PC-9 (cell line): ENCODE results near the gene LMX1B. TPM values are rescaled to one million over a fixed set of nuclear protein-coding genes. Genes with fewer than 3 reads are reported as not detected.

ENCODE experiments used
- BruUV-seq: library from RNA; stranded (reverse); fragments of 400-500 nt; replicated peaks from 2 replicates; lab custom pipeline; 2021; lab: Mats Ljungman, UMichigan
- CTCF ChIA-PET: fragments of 300-600 bp; sonication (Branson Sonifier 250); formaldehyde crosslinking; loops from one replicate; lab custom pipeline; 2022; ENCODE audit warnings: antibody characterized with exemption; lab: Charles Lee
- POLR2A ChIA-PET: fragments of 300-600 bp; sonication (Branson Sonifier 250); formaldehyde crosslinking; loops from one replicate; lab custom pipeline; 2022; ENCODE audit warnings: antibody characterized with exemption; ENCODE audit not compliant: unreplicated experiment; lab: Charles Lee
- DNase-seq, 2 experiments: peaks; one replicate each; pipeline versions ENCODE4 v3.0.0 to v3.0.0-alpha.2; 2015 to 2022; ENCODE audit warnings: mixed read lengths in 1 of 2
- H2AFZ ChIP-seq: fragments of 200-600 bp; sonication (generic); 2 replicates; pipeline ENCODE4 v1.8.1; 2017; ENCODE audit warnings: antibody characterized with exemption
- H3F3A ChIP-seq: fragments of 200-600 bp; sonication (generic); 2 replicates; pipeline ENCODE4 v1.8.1; 2017; ENCODE audit warnings: antibody characterized with exemption, mild to moderate bottlenecking, low read depth; ENCODE audit not compliant: insufficient read depth
- H3K27ac ChIP-seq: fragments of 200-600 bp; sonication (generic); 2 replicates; pipeline ENCODE4 v1.6.1; 2016; ENCODE audit warnings: mixed run types
- H3K27me3 ChIP-seq: fragments of 200-600 bp; sonication (generic); 2 replicates; pipeline ENCODE4 v1.6.1; 2016; ENCODE audit warnings: low read depth, mixed run types; ENCODE audit not compliant: insufficient read depth
- H3K36me3 ChIP-seq: fragments of 200-600 bp; sonication (generic); 2 replicates; pipeline ENCODE4 v1.6.1; 2016; ENCODE audit warnings: low read depth, mixed run types
- H3K4me1 ChIP-seq: fragments of 200-600 bp; sonication (generic); replicated peaks from 2 replicates; pipeline ENCODE4 v1.6.1; 2016; ENCODE audit warnings: mixed run types; ENCODE audit not compliant: insufficient read depth
- H3K4me2 ChIP-seq: fragments of 200-600 bp; sonication (generic); 2 replicates; pipeline ENCODE4 v1.6.1; 2017; ENCODE audit warnings: mixed run types
- H3K4me3 ChIP-seq: fragments of 200-600 bp; sonication (generic); 2 replicates; pipeline ENCODE4 v1.6.1; 2016; ENCODE audit warnings: mixed run types
- H3K79me2 ChIP-seq: fragments of 200-600 bp; sonication (generic); 2 replicates; pipeline ENCODE4 v1.6.1; 2017; ENCODE audit warnings: low read depth, mixed run types
- H3K9me2 ChIP-seq: fragments of 200-600 bp; sonication (generic); 2 replicates; pipeline ENCODE4 v1.8.1; 2017; ENCODE audit warnings: mild to moderate bottlenecking; ENCODE audit not compliant: insufficient read depth
- H3K9me3 ChIP-seq: fragments of 200-600 bp; sonication (generic); 2 replicates; pipeline ENCODE4 v1.8.1; 2016; ENCODE audit warnings: low read depth; ENCODE audit not compliant: insufficient read depth
- H4K20me1 ChIP-seq: fragments of 200-600 bp; sonication (generic); 2 replicates; pipeline ENCODE4 v1.8.1; 2017; ENCODE audit not compliant: insufficient read depth
- CTCF ChIP-seq: fragments of 200-600 bp; sonication (generic); conservative IDR thresholded peaks from 2 replicates; pipeline ENCODE4 v1.6.1; 2017; ENCODE audit warnings: mixed run types, antibody characterized with exemption, mild to moderate bottlenecking, moderate library complexity
- EZH2 ChIP-seq: fragments of 200-600 bp; sonication (generic); IDR thresholded peaks from 2 replicates; pipeline ENCODE4 v1.8.0; 2017; ENCODE audit warnings: antibody characterized with exemption, low read depth
- intact Hi-C: fragments of 100-400 bp; cut with micrococcal nuclease; formaldehyde crosslinking; loops from one replicate; pipeline ENCODE4 v1.10.0; 2022; ENCODE audit not compliant: unreplicated experiment
- total RNA-seq: library from RNA; stranded (reverse); gene quantifications from 2 replicates; pipeline ENCODE4 v1.2.3, GENCODE V29; 2021

Gene LMX1B
- total RNA-seq, 1 experiment from 2014 or later = not detected

DNA sequence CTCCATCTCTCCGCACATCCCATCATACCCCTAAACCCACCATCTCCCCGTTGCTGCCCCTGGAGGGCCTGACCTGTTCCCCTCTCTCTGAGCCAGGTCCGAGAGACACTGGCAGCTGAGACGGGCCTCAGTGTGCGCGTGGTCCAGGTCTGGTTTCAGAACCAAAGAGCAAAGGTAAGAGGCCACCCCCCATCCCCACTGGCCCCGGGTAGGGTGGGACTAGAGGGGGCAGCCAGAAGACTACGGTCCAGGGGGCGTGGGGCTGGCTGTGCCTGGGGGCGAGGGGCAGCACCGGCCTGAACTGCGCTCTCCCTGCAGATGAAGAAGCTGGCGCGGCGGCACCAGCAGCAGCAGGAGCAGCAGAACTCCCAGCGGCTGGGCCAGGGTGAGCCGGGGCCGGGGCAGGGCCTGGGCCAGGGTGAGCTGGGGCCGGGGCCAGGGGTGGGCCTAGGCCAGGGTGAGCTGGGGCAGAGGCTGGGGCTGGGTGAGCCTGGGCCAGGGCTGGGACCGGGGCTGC lies 79.8 kb downstream of the LMX1B start:
- POLR2A ChIA-PET = no interaction called here
- H3F3A ChIP-seq = no peaks in the 10 kb centered on the region
- TF ChIP-seq EZH2 (no peak), CTCF (no peak)
- no peaks in the 10 kb centered on the region for H3K79me2 ChIP-seq
- H3K36me3 ChIP-seq = no peaks in the 10 kb centered on the region
- intact Hi-C loops = no loop called here
- no peak overlapping the region for H3K4me3 ChIP-seq
- H3K9me2 ChIP-seq = no peaks in the 10 kb centered on the region
- H3K27me3 ChIP-seq = peaks cover 46% of the 10 kb centered on the region
- no peak overlapping the region for H3K27ac ChIP-seq
- CTCF ChIA-PET = interaction anchor here (1.1 kb wide), 1 partner anchor 9 kb away, joined by 3 read pairs; no protein-coding TSS in a partner anchor
- H4K20me1 ChIP-seq = 0 out of 2 replicates have a peak, but pooled peaks cover 3% of the 10 kb centered on the region
- H3K4me2 ChIP-seq = no peak overlapping the region
- DNase-seq = no peak
- no peaks in the 10 kb centered on the region for H3K4me1 ChIP-seq
- H3K9me3 ChIP-seq = no peaks in the 10 kb centered on the region
- no peak overlapping the region for H2AFZ ChIP-seq
- BruUV-seq = no TSS peak

DNA sequence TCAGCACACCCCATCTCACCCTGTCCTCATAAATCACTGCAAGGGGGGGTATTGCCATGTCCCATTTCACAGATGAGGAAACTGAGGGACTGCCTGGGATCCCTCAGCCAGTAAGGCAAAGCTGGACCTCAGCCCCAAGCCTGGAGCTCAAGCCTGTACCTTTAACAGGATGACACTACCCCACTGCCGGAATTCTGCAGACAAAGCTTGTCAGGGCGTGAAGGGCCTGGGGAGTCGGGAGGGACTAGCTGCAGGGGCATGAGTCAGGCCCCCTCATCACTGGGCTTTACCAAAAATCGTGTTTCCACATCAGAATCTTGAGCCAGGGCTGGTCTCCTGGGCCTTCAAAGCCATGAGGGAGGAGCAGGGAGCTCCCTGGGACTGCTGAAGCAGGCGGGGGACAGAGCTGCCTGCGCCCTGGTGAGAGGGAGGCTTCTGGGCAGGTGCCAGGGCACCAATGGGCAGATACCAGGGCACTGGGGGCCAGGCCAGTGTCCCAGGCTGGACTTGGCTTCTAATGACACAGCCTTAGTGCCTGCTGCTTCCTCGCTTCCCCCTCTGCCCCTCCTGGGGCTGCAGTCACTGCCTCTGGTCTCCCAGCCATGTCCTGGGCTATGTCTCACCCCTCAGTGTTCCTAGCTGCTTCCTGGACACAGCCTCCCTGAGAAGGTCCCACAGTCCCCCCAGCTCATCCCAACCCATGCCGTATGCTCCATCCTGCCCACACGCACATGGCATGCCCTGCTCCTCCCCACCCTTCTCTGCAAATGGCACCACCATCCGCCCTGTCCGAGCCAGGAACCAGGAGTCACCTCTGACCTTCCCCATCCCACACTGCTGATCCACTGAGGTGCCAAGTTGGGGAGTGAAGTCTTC lies 80.7 kb downstream of the LMX1B start:
- no TSS peak for BruUV-seq
- H3K79me2 ChIP-seq = no peaks in the 10 kb centered on the region
- 0 out of 2 replicates have a peak, but pooled peaks cover 3% of the 10 kb centered on the region for H4K20me1 ChIP-seq
- H3K4me3 ChIP-seq = no peak overlapping the region
- no peaks in the 10 kb centered on the region for H3K9me2 ChIP-seq
- ChIA-PET CTCF (interaction anchor here (0.8 to 1.1 kb wide), 2 partner anchors 8 to 12 kb away, joined by 3 read pairs; no protein-coding TSS in a partner anchor), POLR2A (no interaction called here)
- no peaks in the 10 kb centered on the region for H3K9me3 ChIP-seq
- H3K4me2 ChIP-seq = no peak overlapping the region
- no peaks in the 10 kb centered on the region for H3F3A ChIP-seq
- H3K36me3 ChIP-seq = no peaks in the 10 kb centered on the region
- H3K4me1 ChIP-seq = no peaks in the 10 kb centered on the region
- no peak for TF ChIP-seq EZH2
- TF ChIP-seq CTCF = no peak
- DNase-seq = no peak
- peaks cover 45% of the 10 kb centered on the region for H3K27me3 ChIP-seq
- no peak overlapping the region for H2AFZ ChIP-seq
- intact Hi-C loops = no loop called here
- no peak overlapping the region for H3K27ac ChIP-seq

DNA sequence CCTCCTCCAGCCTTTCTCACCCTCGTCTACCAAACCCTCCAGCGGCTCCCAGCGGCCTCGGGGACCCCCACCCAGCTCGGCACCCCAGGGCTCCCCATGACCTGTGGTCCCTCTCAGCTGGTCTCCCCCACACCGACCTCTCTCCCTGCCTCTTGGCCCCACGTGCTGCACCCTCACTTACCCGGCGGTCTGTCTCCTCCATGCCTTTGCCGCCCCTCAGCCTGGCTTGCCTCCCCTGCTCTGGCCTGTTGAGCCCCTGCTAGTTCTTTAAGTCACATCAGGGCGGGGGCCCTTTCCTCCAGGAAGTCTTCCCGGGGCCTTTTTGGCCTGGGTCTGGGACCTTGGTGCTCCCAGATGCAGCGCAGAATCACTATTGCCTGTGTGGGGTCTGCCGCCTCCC lies 81.5 kb downstream of the LMX1B start:
- Histone ChIP-seq H3K27ac (no peak overlapping the region), H3K9me2 (no peaks in the 10 kb centered on the region), H3K36me3 (no peaks in the 10 kb centered on the region), H2AFZ (no peak overlapping the region), H3F3A (no peaks in the 10 kb centered on the region), H3K4me2 (no peak overlapping the region), H3K9me3 (no peaks in the 10 kb centered on the region), H3K27me3 (peaks cover 45% of the 10 kb centered on the region), H4K20me1 (0 out of 2 replicates have a peak, but pooled peaks cover 3% of the 10 kb centered on the region), H3K79me2 (no peaks in the 10 kb centered on the region), H3K4me1 (no peaks in the 10 kb centered on the region), H3K4me3 (no peak overlapping the region)
- CTCF ChIA-PET = interaction anchor here (0.8 kb wide), 1 partner anchor 11 kb away, joined by 3 read pairs; no protein-coding TSS in a partner anchor
- no peak for DNase-seq
- POLR2A ChIA-PET = no interaction called here
- intact Hi-C loops = no loop called here
- TF ChIP-seq CTCF (no peak), EZH2 (no peak)
- BruUV-seq = no TSS peak
